GM21786 (cell line): ENCODE results near the gene PPARGC1A.

Source experiments
- ATAC-seq: cut with Tn5 transposase; IDR thresholded peaks from one replicate; pipeline ENCODE4 v1.9.1; 2021; ENCODE audit not compliant: unreplicated experiment

PPARGC1A gene

GRCh38 chr4:23889814-23890341, at the start of gene PPARGC1A:
TSS of gene PPARGC1A (minus strand) at chr4:23890047. CDS start at chr4:23889957, 90 bp downstream.
- ATAC-seq = peak; percentile 67

- no peak for ATAC-seq
Observed at GRCh38 chr4:23938796-23939195, 48.9 kb upstream of the PPARGC1A start.

GRCh38 chr4:23937173-23937572, 47.3 kb upstream of the PPARGC1A start:
- ATAC-seq = no peak

- no peak for ATAC-seq
Observed at GRCh38 chr4:23934915-23935314, 45.1 kb upstream of the PPARGC1A start.

- no peak for ATAC-seq
Observed at GRCh38 chr4:23934223-23934622, 44.4 kb upstream of the PPARGC1A start.

GRCh38 chr4:23932901-23933308, 43.1 kb upstream of the PPARGC1A start:
- ATAC-seq = no peak

- no peak for ATAC-seq
Observed at GRCh38 chr4:23932186-23932585, 42.3 kb upstream of the PPARGC1A start.

- ATAC-seq = no peak
Observed at GRCh38 chr4:23931489-23931830, 41.6 kb upstream of the PPARGC1A start.

GRCh38 chr4:23930750-23931488, 41.1 kb upstream of the PPARGC1A start:
- ATAC-seq = no peak

GRCh38 chr4:23929248-23929647, 39.4 kb upstream of the PPARGC1A start:
- ATAC-seq = no peak

- ATAC-seq = no peak
Observed at GRCh38 chr4:23924556-23924955, 34.7 kb upstream of the PPARGC1A start.

- no peak for ATAC-seq
Observed at GRCh38 chr4:23923840-23924239, 34.0 kb upstream of the PPARGC1A start.

GRCh38 chr4:23923141-23923540, 33.3 kb upstream of the PPARGC1A start:
- no peak for ATAC-seq

- no peak for ATAC-seq
Observed at GRCh38 chr4:23922541-23923111, 32.8 kb upstream of the PPARGC1A start.

GRCh38 chr4:23922013-23922412, 32.2 kb upstream of the PPARGC1A start:
- no peak for ATAC-seq

GRCh38 chr4:23921447-23921845, 31.6 kb upstream of the PPARGC1A start:
- no peak for ATAC-seq

GRCh38 chr4:23920716-23921446, 31.0 kb upstream of the PPARGC1A start:
- no peak for ATAC-seq

GRCh38 chr4:23920296-23920695, 30.4 kb upstream of the PPARGC1A start:
- no peak for ATAC-seq

GRCh38 chr4:23916282-23916681, 26.4 kb upstream of the PPARGC1A start:
- no peak for ATAC-seq

GRCh38 chr4:23915459-23916132, 25.7 kb upstream of the PPARGC1A start:
- ATAC-seq = no peak

GRCh38 chr4:23911675-23912455, 22.0 kb upstream of the PPARGC1A start:
- peak; percentile 82 for ATAC-seq
